HG02981 (cell line): ENCODE results near the gene NES.
A peak's percentile ranks its signal among the peaks of the same experiment; 100 is the strongest.

Experiments
- ATAC-seq: cut with Tn5 transposase; IDR thresholded peaks from one replicate; pipeline ENCODE4 v1.9.1; 2021; ENCODE audit warnings: mild to moderate bottlenecking, moderate library complexity; ENCODE audit not compliant: unreplicated experiment

Gene NES

DNA sequence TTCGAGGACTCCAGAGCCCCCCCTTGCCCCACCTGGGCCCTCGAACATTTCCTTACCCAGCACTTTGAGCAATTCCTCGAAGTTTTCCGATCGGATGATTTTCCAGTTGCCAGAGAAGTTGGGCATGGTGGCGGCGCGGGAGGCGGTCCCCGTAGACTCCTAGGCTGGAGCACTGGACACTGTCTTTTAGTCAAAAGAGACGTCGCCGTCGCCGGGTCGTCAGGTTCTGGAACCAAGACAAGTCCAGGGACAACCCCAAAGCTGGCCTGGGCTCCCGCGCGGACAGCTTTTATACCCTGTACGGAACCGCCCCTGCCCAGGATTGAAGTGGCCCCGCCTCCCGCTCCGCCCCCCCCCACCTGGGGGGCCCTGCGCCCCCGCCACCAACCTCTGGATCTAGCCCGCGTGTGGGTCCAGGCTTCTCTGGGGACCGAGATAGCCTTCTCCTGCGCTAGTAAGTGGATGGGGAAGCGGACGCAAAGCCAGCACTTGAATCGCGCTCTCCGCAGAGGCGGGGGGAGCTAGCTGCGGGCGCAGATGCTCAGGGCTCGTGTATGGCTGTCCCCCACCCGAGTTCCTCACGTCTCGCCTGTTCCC, 28.2 kb upstream of the NES start, which contains the start of gene CRABP2:
CRABP2 (minus strand) TSS at position 263 of the 597 bp plus-strand sequence; CDS start at position 126, 137 bp downstream.
- no peak for ATAC-seq

DNA sequence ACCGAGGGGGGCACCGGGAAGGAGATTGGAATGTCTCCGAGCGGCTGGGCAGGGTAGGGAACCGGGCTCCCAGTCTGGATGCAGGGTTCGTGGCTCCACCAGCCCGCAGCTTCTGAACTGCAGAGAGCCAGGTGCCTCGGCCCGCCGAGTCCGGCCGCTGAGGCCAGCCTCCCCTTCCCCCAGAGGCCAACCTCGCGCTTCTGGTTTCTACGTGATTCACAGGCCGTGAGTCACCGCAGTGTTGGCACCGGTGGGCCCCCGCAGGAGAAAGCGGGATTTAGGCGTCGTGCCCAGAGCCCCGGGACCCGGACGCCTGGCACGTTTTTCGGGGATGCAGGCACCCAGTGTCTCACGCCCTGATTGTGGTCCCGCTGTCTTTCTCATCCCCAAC, 27.7 kb upstream of the NES start:
- no peak for ATAC-seq

DNA sequence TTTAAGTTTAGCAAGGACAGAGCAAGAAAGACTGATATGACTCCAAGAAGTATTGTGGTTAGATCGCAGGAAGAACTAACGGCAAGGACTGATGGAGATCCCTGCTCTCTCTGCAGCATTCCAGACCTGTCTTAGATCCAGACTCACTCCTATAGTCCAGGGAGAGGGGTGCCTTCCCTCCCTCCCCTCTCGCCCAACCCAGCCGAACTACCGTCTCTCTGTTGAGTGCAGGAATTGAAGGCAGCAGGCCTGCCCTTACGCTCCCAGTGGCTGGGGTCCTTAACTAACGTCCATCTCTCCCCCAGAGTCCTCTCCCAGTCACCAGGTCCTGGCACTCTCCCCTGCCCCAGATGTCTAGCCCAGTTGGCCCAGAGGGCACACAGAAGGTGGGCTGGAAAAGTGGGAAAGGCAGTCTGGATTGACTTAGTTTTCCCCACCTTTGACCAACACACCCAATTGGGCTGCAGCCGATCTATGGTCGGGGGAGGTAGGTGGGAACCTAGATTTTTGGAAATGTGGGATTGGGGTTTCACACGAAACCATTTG, 27.0 kb upstream of the NES start:
- ATAC-seq, result no peak

DNA sequence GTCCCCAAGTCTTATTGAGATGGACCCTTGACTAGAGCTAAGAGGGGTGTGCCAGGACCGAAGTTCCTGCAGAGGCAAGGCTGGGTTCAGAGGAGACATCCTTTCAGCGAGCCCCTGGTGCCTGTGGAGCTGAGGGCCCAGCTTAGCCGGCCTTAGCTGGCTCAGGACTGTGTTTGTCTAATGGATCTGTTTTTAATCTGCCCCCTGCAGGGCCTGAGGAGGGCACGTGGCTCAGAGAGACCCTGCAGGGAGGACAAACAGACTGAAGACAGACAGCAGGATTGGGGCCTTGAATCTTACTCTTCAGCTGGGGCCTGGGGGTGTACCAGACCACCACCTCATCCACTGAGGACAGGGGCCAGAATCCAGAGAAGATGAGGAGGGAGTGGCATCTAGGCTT, 26.5 kb upstream of the NES start:
- ATAC-seq, result no peak

DNA sequence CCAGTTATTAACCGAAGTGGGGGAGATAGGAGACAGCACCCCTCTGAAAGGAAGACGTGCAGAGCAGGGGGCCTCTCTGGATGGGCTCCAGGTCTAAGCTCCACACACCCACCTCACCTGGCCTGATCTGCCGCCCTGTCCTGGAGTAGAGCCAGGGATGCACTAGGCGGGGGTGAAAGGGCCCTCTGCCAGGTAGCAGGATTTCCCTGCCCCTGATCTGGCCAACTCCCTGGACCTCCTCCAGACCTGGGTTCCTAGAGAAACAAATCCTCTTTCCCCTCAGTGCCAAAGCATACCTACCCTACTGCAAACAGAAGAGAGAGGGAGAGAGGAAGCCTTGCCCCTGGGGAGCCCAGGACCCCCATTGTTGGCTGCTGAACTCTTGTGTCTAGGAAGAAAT, 26.1 kb upstream of the NES start:
- ATAC-seq, result no peak

DNA sequence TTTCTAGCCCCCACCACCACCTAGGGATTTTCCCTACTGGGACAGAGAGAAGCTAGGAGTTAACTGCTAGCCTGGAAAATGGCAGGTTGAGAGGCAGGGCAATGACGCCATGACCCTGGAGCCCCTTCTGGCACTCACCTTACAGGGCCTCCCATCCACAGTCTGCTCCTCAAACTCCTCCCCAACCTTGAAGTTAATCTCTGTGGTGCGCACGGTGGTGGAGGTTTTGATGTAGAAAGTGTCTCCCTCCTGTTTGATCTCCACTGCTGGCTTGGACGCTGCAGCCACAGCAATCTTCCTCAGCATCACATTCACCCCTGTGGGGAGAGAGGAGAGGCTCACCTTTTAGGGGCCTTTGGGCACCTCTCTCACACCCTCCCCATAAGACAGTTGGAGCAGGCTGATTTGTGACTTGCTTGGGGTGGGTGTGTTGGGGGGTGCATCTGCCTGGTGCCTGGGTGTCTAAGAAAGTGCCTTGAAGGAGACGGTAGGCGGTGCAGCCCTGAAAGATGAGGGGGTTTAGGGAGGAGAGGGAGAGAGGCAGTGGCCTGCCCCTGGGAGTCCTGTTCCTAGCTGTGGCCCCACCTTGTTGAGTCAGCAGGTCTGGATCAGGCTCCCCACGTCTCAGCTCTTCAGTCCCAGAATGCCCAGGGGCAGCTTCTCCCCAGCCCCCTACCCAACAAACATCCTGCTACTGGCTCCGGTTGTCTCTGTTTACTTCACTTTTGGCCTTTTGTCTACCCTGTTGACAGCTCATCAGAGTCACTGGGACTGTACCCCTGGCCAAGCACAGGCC, 23.7 kb upstream of the NES start:
- no peak for ATAC-seq

DNA sequence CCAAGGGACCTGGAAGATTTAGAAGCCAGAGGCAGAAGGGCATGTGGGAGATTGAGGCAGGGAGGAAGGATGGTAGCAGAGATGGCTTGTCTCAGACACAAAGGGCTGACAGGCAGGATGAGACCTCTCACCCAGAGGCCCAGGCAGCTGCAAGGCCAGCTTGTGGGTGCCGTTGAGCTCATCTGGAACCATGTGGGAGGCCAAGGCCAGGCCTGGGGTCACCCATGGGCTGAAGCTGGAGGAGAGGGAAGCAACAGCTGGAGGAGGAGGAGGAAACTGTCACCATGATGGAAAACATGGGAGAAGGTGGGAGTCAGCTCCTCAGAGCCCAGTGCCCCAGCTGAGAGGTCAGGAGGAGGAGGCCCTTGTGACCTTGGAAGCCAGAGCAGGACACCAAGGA, 21.8 kb upstream of the NES start:
- ATAC-seq, result no peak

DNA sequence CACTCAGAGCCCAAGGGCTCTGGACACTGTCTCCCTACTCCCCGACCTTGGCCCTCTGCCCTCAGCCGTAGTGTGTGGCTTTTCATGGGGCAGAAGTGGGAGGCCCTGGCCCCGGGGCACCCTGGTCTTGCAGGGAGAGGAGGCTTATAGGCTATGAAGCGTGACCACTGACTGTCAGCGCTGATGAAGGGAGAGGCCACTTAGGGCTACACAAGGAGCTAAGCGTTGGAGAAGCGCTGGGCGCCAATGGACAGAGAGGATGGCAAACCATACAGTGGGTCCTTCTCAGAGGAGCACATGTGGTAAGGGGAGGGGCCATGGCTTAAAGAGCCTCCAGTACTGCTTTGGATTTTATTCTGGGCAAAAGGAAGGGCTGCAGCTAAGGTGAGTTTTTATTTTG, 20.3 kb upstream of the NES start:
- no peak for ATAC-seq

DNA sequence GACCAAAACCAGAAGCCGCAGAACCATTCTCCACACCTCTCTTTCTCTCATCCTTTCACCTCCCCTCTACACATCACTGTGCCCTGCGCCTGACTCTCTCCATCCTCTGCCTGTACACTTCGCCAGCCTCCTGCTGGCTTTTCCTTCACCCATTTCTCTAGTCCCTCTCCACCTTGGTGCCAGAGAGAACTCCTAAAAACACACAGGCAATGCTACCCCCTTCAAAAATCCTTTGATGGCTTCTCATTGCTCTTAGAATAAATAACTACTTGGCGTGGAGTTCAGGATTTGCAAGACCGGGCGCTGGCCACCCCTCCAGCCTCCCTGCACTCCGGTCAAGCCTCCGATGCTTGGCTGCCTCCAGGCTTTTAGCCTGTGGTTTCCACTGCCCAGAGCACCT, 19.5 kb upstream of the NES start:
- no peak for ATAC-seq

DNA sequence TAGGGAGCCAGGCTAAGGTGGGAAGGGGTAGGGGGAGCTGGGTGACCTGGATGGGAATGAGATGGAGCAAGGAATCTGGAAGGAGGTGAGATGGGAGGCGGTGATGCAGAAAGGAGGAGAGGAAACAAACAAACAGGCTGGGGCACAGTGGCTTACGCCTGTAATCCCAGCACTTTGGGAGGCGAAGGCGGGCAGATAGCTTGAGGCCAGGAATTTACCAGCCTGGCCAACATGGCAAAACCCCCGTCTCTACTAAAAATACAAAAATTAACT, 17.4 kb upstream of the NES start:
- ATAC-seq, result no peak

DNA sequence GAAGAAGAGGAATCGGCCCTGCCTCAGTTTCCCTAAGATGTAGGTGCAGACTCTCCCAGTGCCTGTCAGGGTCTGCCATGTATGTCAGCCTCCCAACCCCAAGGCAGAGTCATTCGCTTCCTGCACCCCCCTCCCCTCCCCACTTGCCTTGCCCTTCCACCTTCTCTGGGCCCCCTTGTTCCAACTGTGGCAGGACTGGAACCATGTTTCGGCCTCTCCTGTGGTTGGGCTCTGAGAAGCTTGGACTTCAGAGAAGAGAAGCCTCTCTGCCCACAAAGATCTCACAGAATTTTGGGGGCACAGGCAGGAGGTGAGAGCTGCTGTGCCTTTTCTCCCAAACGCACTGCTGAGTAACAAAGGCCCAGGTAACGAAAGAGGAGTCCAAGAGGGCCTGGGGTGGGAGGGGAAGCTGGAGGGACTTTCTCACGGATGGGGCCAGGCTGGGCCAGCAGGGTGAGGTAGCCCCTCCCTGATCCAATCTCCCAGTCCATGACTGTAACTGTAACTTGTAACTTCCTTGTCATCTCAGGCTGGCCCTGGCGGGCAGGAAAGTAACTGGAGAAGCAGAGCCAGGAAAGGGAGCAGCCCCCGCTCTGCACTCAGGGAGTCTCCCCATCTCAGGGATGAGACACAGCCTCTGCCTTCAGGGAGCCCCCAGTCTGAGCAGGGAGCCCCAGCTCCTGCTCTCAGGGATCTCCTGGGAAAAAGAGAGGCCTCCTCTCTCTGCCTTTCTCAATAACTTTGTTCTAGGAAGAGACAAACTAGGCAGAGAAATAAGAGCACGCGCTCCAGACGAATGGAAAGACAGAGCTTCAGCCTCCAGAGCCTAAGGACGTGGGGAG, 16.9 kb upstream of the NES start:
- no peak for ATAC-seq

DNA sequence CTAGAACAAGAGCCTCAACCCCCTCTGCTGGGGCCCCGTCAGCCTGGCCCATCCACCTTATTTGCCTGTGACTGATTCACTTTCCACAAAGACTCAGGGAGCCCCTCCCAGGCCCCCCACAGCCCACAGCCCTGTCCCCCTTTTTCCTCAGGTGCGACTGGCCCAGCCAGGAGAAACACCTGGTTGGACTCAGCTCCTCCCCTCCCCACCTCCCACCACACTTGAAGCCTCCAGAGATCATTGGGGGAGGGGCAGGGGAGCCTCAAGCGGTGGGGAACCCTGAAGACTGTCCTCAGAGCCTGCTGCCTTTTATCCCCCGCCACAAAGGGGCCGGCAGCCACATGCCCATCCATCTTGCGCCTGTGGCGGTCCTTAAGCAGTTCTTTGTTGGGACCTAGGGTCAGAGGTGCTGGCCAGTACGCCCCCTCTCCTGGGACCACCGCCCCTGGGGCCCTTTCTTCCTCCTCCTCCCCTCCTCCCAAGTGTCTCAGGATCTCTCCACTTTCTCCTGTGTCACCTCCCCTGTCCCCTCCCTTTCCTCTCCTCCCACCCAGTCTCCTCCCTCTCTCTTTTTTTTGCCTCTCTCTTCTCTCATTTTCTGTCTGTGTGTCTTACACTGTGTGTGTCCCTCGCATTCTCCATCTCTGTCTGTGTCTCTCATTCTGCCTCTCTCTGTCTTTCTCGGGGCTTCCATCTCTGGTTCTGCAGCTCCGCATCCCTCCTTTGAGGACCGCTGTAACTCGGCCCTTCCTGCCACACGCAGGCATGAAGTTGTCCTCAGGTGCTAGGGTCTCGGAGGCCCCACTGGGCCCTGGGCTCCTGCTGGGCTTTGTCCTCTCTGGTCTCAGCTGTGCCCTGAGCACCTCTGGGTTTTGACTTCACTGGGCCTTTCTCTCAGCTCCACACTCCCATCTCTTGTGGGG, 16.0 kb upstream of the NES start:
- no peak for ATAC-seq

DNA sequence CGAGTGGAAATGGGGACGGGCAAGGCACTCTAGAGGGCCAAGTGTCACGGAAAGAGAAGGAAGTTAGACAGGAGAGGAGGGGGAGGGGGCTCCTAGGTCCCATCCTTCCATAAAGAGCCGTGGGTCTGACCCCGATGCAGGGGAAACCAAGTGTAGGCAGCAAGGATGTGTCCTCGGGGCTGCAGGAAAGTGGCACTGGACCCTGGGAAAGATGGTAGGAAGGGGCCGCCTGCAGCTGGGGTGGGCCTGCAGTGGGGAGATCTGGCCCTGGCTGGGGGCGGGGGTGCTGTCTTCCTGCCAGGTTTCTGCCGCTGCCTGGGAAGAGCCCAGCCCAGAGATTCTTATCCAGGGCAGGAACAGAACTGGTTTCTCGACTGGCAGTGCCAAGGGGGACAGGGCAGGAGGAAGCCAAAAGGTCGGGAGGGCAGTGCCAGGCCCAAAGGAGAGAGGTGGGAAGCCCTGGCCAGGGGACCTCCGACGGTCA, 15.3 kb upstream of the NES start:
- ATAC-seq, result no peak

DNA sequence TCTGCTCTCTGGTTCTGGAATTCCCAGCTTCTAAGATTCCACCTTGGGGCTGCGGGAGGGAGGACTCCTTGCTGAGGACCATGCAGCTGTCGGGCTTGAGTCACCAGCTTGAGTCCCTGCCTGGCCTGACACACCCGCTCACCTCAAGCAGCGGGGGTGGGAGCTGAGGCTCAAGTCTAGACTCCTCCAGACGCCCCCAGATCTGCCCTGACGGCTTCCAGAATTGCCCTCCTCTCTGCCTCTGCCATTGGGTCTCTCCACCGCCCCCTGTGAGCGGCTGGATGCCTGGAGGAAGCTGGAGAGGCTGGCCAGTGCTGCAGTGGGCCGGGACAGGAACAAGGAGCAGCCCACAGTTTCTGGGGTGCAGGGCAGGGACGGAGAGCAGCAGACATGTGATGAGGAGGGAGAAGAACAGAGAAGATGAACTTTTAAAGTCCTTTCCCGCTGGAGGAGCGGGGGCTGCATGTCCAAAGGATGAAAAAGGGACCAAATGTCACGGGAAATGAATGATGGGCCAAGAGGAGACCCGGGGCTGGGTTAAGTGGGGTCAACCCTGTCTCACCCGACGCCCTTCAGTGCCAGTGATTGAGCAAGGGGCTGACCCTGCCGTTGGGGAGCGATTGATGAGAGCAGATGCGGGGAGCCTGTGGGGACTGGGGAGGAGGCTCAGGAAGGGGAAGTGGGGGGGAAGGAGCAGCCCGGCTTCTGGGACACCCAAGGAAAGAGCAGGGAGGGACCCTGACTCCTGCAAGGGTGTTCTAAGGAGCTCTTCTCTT, 14.6 kb upstream of the NES start:
- no peak for ATAC-seq

DNA sequence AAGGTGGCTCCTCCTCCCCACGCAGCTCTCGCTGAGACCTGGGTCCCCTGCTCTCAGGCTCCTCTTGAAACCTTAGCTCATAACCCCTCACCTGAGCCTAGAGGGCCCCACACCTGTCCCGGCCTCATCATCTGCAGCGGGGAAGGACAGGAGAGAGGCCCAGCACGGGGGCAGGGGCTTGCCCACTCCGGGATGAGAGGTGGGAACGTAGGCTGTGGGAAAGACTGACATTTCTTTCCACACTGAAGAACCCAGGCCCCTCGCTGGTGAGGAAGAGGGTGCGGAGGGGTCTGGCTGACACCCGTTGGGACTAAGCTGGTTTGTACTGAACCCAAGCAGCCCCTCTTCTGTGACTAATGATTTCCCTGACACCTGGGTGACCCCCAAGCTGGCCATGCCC, 14.0 kb upstream of the NES start:
- ATAC-seq, result no peak

DNA sequence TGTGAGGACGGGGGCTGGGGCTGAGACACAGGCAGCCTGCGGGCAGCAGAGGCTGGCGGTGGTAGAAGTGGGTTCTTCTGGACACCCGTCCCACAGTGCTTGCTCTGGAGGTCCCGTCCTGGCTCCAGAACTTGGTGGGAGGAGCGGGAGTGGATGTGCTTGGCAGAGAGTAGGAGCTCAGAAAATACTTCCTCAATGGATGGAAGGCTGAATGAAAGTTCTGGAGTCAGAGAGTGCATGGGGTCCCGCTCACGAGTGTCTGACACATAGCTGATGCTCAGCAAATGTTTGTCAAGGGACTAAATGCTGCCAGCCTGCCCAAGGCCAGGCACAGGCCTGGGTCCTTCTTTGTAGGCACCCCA, 13.4 kb upstream of the NES start:
- ATAC-seq, result no peak

DNA sequence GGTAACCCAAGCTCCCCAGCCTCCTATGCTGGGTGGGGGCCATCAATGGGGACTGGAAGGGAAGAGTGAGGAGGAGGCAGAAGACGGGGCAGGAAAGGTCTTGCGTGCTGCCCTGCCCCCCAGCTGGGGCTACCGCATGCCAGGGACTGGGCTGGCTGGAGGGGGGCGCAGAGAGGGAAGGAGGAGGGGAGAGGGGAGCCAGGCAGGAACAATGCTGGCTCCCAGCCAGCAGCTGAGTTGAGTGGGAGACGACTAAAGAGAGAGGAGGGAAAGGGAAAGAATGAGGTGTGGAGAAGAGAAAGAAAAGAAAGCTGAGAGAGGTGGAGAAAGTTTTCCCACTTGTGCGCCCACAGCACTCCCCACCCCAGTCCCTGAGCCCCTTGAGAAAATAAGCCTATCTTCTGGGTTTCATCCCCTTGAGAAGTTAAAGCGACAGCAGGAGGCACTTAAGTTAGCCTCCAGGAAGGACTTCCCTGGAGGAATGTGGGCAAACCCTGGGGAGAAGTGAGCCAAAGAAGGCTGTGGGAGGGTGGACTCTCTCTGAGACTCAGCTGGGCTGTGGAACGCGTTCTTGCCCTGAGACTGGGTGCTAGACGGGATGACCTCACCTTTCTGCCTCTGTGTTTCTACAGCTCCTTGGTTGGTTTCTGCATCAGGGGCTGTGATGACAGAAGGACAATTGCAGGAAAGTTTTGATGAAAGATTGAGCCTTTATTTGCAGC, 12.9 kb upstream of the NES start:
- no peak for ATAC-seq

DNA sequence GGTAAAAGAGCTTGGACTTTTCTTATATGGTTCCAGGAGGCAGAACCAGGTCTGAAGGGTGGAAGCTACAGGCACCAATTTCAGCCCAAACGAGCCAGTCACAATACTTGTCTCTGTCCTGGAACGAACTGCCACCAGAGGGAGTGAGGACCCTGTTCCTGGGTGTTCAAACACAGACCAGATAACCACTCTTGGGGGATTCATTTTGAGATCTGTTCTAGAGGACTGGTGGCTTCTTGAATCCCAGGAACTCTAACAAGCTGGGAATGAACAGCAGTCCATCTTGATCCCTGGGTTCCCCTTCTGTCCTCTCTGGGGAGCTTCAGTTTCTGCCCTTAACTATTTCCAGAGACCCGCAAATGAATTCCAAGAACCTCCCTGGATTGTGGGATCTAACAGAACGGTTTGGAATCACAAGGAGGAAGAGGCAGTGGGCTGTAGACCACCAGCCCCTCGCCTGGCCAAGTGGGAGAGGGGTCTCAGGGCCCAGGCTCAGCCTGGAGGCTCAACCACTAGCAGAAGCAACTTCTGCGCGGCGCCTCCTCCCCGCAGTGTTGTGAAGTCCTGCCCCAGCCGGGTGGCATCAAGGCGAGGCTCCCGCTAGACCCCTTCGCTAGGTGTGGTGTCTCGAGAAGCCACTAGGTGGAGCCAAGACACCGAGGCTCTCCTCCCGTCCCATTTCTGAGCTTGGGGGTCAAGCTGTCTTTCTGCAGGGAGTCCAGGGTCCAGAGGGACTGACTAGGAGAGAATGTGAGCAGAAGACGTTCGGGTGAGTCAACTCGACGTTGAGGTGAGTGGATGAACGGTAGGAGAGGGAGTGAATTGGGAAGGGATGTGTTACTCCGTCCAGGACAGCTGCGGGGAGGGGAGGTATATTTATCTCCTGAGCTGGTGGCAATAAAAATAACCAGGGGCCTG, 12.1 kb upstream of the NES start:
- ATAC-seq, result peak; percentile 79
